GM21390 (cell line): ENCODE measurements around the gene AOAH.

Experiments used
- ATAC-seq: cut with Tn5 transposase; IDR thresholded peaks from one replicate; pipeline ENCODE4 v1.9.1; 2021; ENCODE audit not compliant: unreplicated experiment

AOAH gene

DNA sequence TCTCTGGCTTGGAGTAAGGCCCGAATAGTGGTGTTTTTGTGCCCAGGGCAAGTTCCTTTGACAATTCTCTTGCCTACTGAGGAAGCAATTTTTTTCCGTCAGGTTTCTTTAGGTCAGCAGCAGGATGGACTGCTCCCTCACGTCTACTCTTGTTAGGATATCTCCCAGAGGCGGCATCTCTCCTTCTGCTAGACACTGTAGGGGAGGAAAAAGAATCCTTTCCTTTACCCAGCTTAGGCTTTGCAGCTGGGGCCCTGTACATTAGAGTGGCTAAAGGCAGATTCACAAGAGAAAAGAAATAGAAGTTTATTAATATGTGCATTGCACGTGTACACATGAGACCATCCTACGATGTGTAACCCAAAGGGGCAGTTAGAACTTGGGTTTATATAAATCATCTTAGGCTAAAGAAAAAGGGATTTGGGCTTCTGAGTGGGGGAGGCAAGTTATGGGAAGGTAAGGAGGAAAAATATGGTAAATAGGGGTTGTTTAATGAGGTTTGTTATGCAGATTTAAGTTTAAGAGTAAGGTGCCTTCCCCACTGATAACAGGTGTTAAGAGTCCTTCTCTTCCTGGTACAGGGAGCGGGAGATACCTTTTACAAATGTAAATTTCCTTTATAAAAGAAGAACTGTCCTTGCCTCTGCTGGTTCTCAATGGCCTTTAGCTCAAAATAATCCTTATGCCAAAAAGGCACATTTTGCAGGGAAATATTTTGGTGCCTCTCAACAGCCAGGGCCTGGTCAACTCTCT is 156.4 kb downstream of the AOAH start:
- ATAC-seq, result no peak

GRCh38 chr7:36565792-36566356 is 158.4 kb downstream of the AOAH start:
- ATAC-seq, result no peak

- ATAC-seq, result no peak
These were observed 159.8 kb downstream of the AOAH start for GRCh38 chr7:36564489-36564888.

GRCh38 chr7:36563706-36564327 is 160.5 kb downstream of the AOAH start:
- ATAC-seq, result no peak

GRCh38 chr7:36562121-36562520 is 162.2 kb downstream of the AOAH start:
- ATAC-seq, result no peak

GRCh38 chr7:36549029-36549428 is 175.3 kb downstream of the AOAH start:
- no peak for ATAC-seq

GRCh38 chr7:36547416-36547815 is 176.9 kb downstream of the AOAH start:
- no peak for ATAC-seq

- no peak for ATAC-seq
These were observed 178.0 kb downstream of the AOAH start for GRCh38 chr7:36546331-36546730.

DNA sequence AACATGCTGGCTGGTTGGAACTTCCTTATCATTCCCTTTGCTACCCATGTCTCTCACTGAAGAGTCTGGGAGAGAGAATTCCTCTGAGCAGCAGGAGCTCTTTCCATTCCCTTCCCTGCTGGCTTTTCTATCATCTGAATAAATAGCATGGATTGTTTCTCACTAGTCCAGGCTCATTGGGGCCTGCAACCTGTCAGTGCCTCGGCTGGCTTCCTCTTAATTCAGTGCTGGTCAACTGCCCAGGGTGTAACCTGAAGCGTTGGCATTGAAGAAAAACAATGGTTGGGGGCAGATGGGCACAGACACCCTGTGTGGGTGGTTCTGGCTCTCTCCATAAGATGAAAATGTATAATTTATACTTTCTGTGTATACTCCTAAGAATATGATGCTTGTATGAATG is 179.0 kb downstream of the AOAH start:
- ATAC-seq, result no peak

DNA sequence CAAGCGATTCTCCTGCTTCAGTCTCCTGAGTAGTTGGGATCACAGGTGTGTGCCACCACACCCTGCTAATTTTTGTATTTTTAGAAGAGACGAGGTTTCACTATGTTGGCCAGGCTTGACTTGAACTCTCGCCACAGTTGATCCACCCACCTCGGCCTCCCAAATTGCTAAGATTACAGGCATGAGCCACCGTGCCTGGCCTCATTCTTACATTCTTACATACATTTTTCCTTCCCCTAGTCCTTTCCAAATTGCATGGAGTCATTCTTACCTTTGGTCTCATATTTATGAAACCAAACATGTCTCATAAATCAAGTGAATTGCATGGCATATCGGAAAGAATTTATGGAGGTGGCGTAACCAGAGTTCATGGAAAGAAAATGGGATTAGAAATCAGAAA is 186.2 kb downstream of the AOAH start:
- no peak for ATAC-seq

DNA sequence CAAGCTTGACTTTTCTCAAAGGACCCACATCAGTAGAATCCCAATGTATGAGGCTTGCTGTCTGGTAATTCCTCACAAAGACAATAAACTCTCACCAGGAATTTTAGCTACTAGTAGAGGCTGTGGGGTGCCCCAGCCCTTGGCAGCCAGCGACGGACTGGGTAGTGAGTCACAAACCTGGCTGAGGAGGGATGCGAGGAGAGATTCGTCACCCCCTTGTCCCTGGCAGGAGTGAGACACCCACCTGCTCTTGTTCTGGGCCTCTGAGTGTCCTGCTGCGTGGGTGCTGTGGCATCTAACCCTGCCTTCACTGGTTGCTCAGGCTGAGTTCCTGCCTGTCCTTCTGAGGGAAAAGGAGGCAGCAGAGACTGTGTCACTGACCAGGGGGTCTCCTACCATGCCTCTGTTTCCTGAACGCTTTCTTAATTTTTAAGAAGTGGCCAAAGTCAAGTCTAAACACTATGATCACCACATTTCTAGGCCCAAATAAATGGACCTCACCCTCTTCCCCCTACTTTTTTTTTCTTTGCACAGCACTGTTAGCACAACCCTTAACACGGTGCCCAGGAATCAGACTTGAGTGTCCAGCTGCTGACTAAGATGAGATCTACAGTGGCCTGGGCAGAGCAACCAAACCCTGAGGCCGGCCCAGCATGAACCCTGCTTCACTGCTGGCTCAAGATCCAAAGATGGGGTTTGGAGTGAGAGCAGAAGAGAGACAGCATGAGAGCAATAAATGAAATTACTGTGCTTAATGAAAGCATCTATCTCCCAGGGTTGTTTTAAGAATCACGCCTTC is 188.2 kb downstream of the AOAH start:
- ATAC-seq, result no peak

GRCh38 chr7:36533717-36534116 is 190.6 kb downstream of the AOAH start:
- no peak for ATAC-seq

GRCh38 chr7:36532981-36533499 is 191.3 kb downstream of the AOAH start:
- ATAC-seq, result no peak

- no peak for ATAC-seq
These were observed 192.3 kb downstream of the AOAH start for GRCh38 chr7:36531951-36532350.

GRCh38 chr7:36530456-36530855 is 193.8 kb downstream of the AOAH start:
- no peak for ATAC-seq

GRCh38 chr7:36527549-36527913 is 196.8 kb downstream of the AOAH start:
- no peak for ATAC-seq

- ATAC-seq, result no peak
These were observed 197.3 kb downstream of the AOAH start for GRCh38 chr7:36526863-36527548.

- no peak for ATAC-seq
These were observed 200.8 kb downstream of the AOAH start for GRCh38 chr7:36523371-36524101.

DNA sequence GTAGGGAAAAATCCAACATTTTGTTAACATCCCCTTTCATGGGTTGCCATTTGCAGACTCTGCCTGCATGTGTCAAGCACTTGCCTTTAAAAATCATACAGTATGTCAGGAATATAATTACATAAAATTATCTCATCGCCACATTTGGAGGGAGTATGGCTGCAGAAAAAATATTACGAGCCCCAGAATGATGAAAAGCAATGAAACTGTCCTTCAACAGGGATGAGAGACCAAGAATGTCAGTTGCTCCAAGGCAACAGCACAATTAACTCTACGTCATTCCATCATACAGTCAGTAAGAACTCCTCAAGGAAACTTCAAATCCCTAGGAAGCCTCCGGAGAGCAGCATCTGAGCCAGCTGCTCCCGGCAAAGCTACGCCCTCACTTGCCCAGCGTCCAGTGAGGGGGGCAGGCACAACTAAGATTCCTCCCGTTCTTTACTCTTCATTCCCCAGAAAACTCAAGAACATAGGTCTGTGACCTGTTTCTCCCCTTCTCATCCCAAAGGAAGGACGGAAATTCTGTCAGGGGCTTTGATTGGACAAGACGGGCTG is 201.8 kb downstream of the AOAH start:
- no peak for ATAC-seq

- ATAC-seq, result no peak
These were observed 202.4 kb downstream of the AOAH start for GRCh38 chr7:36521911-36522310.
